CD4-positive, alpha-beta T cell treated with Interleukin-21 for 1 hour (primary cell): ENCODE data around the gene HAPSTR1.

ENCODE experiments used
- DNase-seq: peaks from one replicate; pipeline ENCODE4 v3.0.0-alpha.2; 2020

Gene HAPSTR1

GRCh38 chr16:9124444-9124843, 33.0 kb downstream of the HAPSTR1 start:
- no peak for DNase-seq

GRCh38 chr16:9124908-9125584, 33.6 kb downstream of the HAPSTR1 start:
- no peak for DNase-seq

GRCh38 chr16:9125658-9126505, 34.4 kb downstream of the HAPSTR1 start:
- no peak for DNase-seq

- DNase-seq = no peak
These were observed 35.2 kb downstream of the HAPSTR1 start for GRCh38 chr16:9126609-9127008.

- DNase-seq = no peak
These were observed 37.2 kb downstream of the HAPSTR1 start for GRCh38 chr16:9128346-9129342.

- no peak for DNase-seq
These were observed 42.9 kb downstream of the HAPSTR1 start for GRCh38 chr16:9134306-9134705.

- peak; percentile 63 for DNase-seq
These were observed 43.3 kb downstream of the HAPSTR1 start for GRCh38 chr16:9134739-9135138.

GRCh38 chr16:9135797-9136196, 44.4 kb downstream of the HAPSTR1 start:
- no peak for DNase-seq

- DNase-seq = no peak
These were observed 45.2 kb downstream of the HAPSTR1 start for GRCh38 chr16:9136596-9136995.

- no peak for DNase-seq
These were observed 46.7 kb downstream of the HAPSTR1 start for GRCh38 chr16:9138021-9138680.

GRCh38 chr16:9138731-9139501, 47.5 kb downstream of the HAPSTR1 start:
- peak; percentile 66 for DNase-seq

GRCh38 chr16:9139965-9140364, 48.5 kb downstream of the HAPSTR1 start:
- DNase-seq = peak; percentile 32
